ENCODE results near the gene TAF3.

TAF3 gene

GRCh38 chr10:7853226-7853842, 35.0 kb downstream of the TAF3 start:
- Histone ChIP-seq H3K27me3 (no peaks in the 10 kb centered on the region), H3K4me3 (ENCODE audit: low read depth in 1 of 2, low read length in 1 of 2) (no peak overlapping the region), H3K4me1 (ENCODE audit: control insufficient read depth in 1 of 2, insufficient read depth in 1 of 2, low read depth in 1 of 2, low read length in 1 of 2) (peaks cover 0 to 7% of the 10 kb centered on the region in 2 experiments), H3K36me3 (no peaks in the 10 kb centered on the region), H3K27ac (no peak overlapping the region), H3K9me3 (no peaks in the 10 kb centered on the region)
- TF ChIP-seq CTCF (IDR thresholded peaks at IDR 0.05) = no peak

DNA sequence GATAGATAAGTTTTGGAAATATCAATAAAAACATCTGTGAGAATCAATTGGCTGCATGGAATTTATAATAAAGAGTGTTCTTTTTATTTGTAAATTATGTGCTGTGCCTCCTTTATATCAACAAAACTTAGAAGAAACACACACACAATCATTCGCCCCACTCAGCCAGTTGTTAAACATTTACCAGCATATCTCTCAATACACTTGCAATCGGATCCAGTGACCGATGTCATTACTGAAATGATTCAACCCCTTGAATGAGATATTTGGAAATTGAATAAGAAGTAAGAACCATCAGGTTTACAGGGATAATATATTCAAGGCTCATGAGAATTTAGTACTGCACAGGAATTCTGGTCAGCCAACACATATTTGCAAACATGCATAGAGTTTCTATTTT, 35.6 kb downstream of the TAF3 start:
- H3K27me3 ChIP-seq = no peaks in the 10 kb centered on the region
- H3K9me3 ChIP-seq = no peaks in the 10 kb centered on the region
- no peak overlapping the region for H3K27ac ChIP-seq
- no peak overlapping the region for H3K4me3 ChIP-seq (ENCODE audit: low read depth in 1 of 2, low read length in 1 of 2)
- peaks cover 0 to 7% of the 10 kb centered on the region in 2 experiments for H3K4me1 ChIP-seq (ENCODE audit: control insufficient read depth in 1 of 2, insufficient read depth in 1 of 2, low read depth in 1 of 2, low read length in 1 of 2)
- H3K36me3 ChIP-seq = no peaks in the 10 kb centered on the region
- TF ChIP-seq CTCF (IDR thresholded peaks at IDR 0.05) = no peak

DNA sequence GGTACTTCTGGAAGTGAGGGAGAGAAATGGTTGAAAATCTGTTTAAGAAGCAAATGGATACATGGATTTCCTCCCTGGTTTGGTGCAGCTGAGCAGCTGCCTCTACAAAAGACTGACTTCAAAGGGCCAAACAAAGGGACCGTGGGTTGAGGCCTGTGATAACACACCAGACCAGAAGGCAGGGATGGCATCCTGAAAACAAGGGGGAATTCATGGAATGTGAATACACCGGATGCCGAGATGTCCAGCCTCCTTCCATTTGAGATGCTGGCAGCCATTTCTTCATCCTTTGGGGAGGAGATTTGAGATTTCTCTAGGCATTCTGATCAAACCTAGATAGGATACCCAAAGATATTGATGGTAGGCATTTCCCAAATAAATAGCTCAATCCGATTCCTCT, 36.9 kb downstream of the TAF3 start:
- Histone ChIP-seq H3K4me1 (ENCODE audit: control insufficient read depth in 1 of 2, insufficient read depth in 1 of 2, low read depth in 1 of 2, low read length in 1 of 2) (peaks cover 0 to 7% of the 10 kb centered on the region in 2 experiments), H3K27me3 (no peaks in the 10 kb centered on the region), H3K36me3 (no peaks in the 10 kb centered on the region), H3K9me3 (no peaks in the 10 kb centered on the region), H3K27ac (no peak overlapping the region), H3K4me3 (ENCODE audit: low read depth in 1 of 2, low read length in 1 of 2) (no peak overlapping the region)
- no peak for TF ChIP-seq CTCF (IDR thresholded peaks at IDR 0.05)

- H3K9me3 ChIP-seq = no peaks in the 10 kb centered on the region
- H3K27ac ChIP-seq = no peak overlapping the region
- no peaks in the 10 kb centered on the region for H3K27me3 ChIP-seq
- H3K4me1 ChIP-seq (ENCODE audit: control insufficient read depth in 1 of 2, insufficient read depth in 1 of 2, low read depth in 1 of 2, low read length in 1 of 2) = peaks cover 0 to 7% of the 10 kb centered on the region in 2 experiments
- H3K36me3 ChIP-seq = no peaks in the 10 kb centered on the region
- no peak for TF ChIP-seq CTCF (IDR thresholded peaks at IDR 0.05)
- no peak overlapping the region for H3K4me3 ChIP-seq (ENCODE audit: low read depth in 1 of 2, low read length in 1 of 2)
Measured at GRCh38 chr10:7856678-7857077, 38.4 kb downstream of the TAF3 start.

GRCh38 chr10:7857262-7857661, 39.0 kb downstream of the TAF3 start:
- no peak for TF ChIP-seq CTCF (IDR thresholded peaks at IDR 0.05)
- Histone ChIP-seq H3K27me3 (no peaks in the 10 kb centered on the region), H3K4me3 (ENCODE audit: low read depth in 1 of 2, low read length in 1 of 2) (no peak overlapping the region), H3K36me3 (no peaks in the 10 kb centered on the region), H3K27ac (no peak overlapping the region), H3K9me3 (no peaks in the 10 kb centered on the region), H3K4me1 (ENCODE audit: control insufficient read depth in 1 of 2, insufficient read depth in 1 of 2, low read depth in 1 of 2, low read length in 1 of 2) (peaks cover 0 to 7% of the 10 kb centered on the region in 2 experiments)
